ENCODE results near the gene LMO7. TPM values are rescaled to one million over a fixed set of nuclear protein-coding genes. Genes with fewer than 3 reads are reported as not detected.

Gene LMO7
- total and polyA plus RNA-seq, 2 of the 4 experiments (the other 2 are of a cell fraction) = 266 to 367 TPM

DNA sequence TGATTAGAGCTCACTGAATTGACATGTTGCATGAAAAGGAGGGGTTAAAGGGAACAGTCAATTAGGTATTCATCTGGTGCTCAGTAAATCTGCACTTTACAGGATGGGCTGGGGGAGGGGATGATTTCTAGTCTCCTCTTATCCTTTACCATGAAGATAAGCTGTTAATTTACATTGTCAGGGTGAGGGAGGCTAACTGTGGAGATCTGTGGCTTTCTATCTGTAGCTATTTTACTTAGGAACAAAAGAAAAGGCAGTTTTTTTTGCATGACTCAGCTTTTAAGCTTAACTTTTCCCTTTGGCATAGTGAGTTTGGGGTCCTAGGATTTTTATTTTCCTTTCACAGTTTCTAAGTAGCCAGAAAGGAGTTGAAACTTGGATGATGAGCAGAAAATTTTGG, 253.3 kb downstream of the LMO7 start:
- H3K9ac ChIP-seq (ENCODE audit: low read depth, low read length) = no peak overlapping the region
- no peak overlapping the region for H2BK120ac ChIP-seq (ENCODE audit: low read depth, low read length)
- peaks cover 10% of the 10 kb centered on the region for H3K27me3 ChIP-seq (ENCODE audit: control insufficient read depth, insufficient read depth, low read length)
- intact Hi-C loops (cut with micrococcal nuclease) = no loop called here
- H3K18ac ChIP-seq (ENCODE audit: low read depth, low read length) = 0 out of 2 replicates have a peak overlapping the region, but pooled peaks have one; percentile 36
- no peak for ATAC-seq (ENCODE audit: low read depth)
- ChIA-PET CTCF (no interaction called here), POLR2A (ENCODE audit: unreplicated experiment) (no interaction called here)
- H2BK20ac ChIP-seq (ENCODE audit: low read depth, low read length) = no peak overlapping the region
- H4K20me1 ChIP-seq (ENCODE audit: insufficient read depth, low read length) = no peaks in the 10 kb centered on the region
- H2BK15ac ChIP-seq (ENCODE audit: low read depth, low read length) = no peak overlapping the region
- no peak overlapping the region for H3K27ac ChIP-seq (ENCODE audit: insufficient read depth, low read length)
- H3K9me3 ChIP-seq (ENCODE audit: control insufficient read depth, insufficient read depth, low read length) = no peaks in the 10 kb centered on the region
- TF ChIP-seq MAFK (IDR thresholded peaks at IDR 0.05; ENCODE audit: low read depth, low read length) (peak; percentile 60), POLR2A (IDR thresholded peaks at IDR 0.05; ENCODE audit: low read depth, low read length) (no peak), CEBPB (IDR thresholded peaks at IDR 0.05; ENCODE audit: low read depth, low read length) (no peak), NFE2L2 (IDR thresholded peaks at IDR 0.05; ENCODE audit: low read depth, low read length) (peak; percentile 74)
- no peaks in the 10 kb centered on the region for H3K4me1 ChIP-seq (ENCODE audit: control insufficient read depth, insufficient read depth, low read length)
- no peaks in the 10 kb centered on the region for H3K36me3 ChIP-seq (ENCODE audit: control insufficient read depth, insufficient read depth, low read length)
- no peak overlapping the region for H3K4me2 ChIP-seq (ENCODE audit: low read depth, low read length)
- no peak overlapping the region for H3K4ac ChIP-seq (ENCODE audit: low read depth, low read length)
- H3K79me1 ChIP-seq (ENCODE audit: low read depth in 1 of 2, low read length in 2 of 2) = no peaks in the 10 kb centered on the region
- no peaks in the 10 kb centered on the region for H3K9me1 ChIP-seq (ENCODE audit: insufficient read depth, low read length)
- no peak overlapping the region for H2AK5ac ChIP-seq (ENCODE audit: low read depth, low read length)
- H3K4me3 ChIP-seq (ENCODE audit: insufficient read depth, low read depth, low read length) = no peak overlapping the region
- no TSS peak for BruUV-seq (replicated peaks)
- H4K5ac ChIP-seq (ENCODE audit: low read depth, low read length) = no peak overlapping the region; the same call in 1 of the 2 replicates
- H2BK5ac ChIP-seq (ENCODE audit: low read depth, low read length, poor library complexity, severe bottlenecking) = no peak overlapping the region
- H3K23ac ChIP-seq (ENCODE audit: low read depth, low read length) = no peak overlapping the region
- no peak overlapping the region for H2AK9ac ChIP-seq (replicated peaks; ENCODE audit: low read depth, low read length, poor library complexity)
- no peak for DNase-seq
- H4K91ac ChIP-seq (ENCODE audit: insufficient read depth, low read depth, low read length) = no peak overlapping the region
- H3K14ac ChIP-seq (replicated peaks; ENCODE audit: low read depth, low read length) = no peak overlapping the region
- dilution Hi-C loops (cut with HindIII; ENCODE audit: low sequenced_read_pairs, unreplicated experiment) = no loop called here
- no peak overlapping the region for H4K8ac ChIP-seq (ENCODE audit: low read depth in 2 of 2, low read length in 2 of 2)
- in situ Hi-C loops (cut with MboI; ENCODE audit: low sequenced_read_pairs) = no loop called here
- H3K56ac ChIP-seq (ENCODE audit: extremely low read depth, insufficient read depth, low read length) = no peak overlapping the region
- H2AFZ ChIP-seq (replicated peaks; ENCODE audit: low read length, poor library complexity) = no peak overlapping the region
